Adrenal gland (tissue), 5 donors: ENCODE measurements around the gene ABLIM1.

Experiments
- POLR2A ChIP-seq, 2 donors: fragments of 450-650 bp; IDR thresholded peaks; one replicate each; pipeline ENCODE4 v1.6.1; 2017; ENCODE audit warnings: antibody characterized with exemption in 2 of 2, mild to moderate bottlenecking in 2 of 2, moderate library complexity in 1 of 2
- TF ChIP-seq, protein P1 (sequence below), 6 experiments: fragments of 450-650 bp in 4 of 6; fragments of 200-600 bp in 2 of 6; sonication (generic) in 1 of 6; IDR thresholded peaks; 1 replicate in 5 of 6; 2 replicates in 1 of 6; pipeline versions ENCODE4 v1.5.1 to v1.8.0; 2016 to 2021; ENCODE audit warnings: antibody characterized with exemption in 6 of 6, mild to moderate bottlenecking in 2 of 6, moderate library complexity in 1 of 6
- donor health status: DM: no; HTN: no; CAD: no.

DNA sequence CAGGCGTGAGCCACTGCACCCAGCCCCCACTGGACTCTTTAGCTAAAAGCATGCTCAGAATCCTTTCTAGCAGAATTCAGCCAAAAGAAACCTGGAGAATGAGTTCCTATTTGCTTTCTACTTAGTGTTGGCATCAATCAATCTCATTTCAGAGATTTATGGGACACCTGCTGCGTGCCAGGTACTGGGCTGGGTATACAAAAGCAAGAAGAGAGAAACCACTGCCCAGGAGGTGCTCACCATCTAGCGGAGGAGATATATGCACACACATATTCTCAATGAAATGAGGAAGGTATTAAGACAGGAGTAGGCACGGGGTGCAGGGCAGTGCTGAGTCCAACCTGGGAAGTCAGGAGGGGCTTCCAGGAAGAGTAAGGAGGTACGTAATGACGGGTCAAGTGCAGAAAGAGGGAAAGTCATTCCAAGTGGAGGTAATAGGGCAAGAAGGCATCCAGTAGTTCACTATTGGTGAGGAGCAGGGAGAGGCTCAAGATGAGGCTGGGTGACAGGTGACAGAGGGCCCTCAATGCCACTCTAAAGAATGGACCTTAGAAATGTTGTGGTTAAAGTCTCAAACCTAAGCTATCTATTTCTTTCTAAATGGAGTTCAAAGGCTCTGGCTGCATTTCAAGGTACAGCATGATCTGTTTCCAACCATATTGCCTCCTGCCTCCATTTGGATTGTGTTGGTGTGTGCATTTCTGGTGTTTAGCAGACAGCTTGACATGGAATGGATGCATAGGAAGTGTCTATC, 22.1 kb downstream of the ABLIM1 start:
- TF ChIP-seq, protein P1, sequence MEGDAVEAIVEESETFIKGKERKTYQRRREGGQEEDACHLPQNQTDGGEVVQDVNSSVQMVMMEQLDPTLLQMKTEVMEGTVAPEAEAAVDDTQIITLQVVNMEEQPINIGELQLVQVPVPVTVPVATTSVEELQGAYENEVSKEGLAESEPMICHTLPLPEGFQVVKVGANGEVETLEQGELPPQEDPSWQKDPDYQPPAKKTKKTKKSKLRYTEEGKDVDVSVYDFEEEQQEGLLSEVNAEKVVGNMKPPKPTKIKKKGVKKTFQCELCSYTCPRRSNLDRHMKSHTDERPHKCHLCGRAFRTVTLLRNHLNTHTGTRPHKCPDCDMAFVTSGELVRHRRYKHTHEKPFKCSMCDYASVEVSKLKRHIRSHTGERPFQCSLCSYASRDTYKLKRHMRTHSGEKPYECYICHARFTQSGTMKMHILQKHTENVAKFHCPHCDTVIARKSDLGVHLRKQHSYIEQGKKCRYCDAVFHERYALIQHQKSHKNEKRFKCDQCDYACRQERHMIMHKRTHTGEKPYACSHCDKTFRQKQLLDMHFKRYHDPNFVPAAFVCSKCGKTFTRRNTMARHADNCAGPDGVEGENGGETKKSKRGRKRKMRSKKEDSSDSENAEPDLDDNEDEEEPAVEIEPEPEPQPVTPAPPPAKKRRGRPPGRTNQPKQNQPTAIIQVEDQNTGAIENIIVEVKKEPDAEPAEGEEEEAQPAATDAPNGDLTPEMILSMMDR (IDR thresholded peaks at IDR 0.05), result no peak
- TF ChIP-seq POLR2A (IDR thresholded peaks at IDR 0.05), result no peak
